NCI-H748 treated with DMSO at 0.1 percent for 48 hours (cell line): ENCODE results near the gene RPL23.
A peak's percentile ranks its signal among the peaks of the same experiment; 100 is the strongest.

Experiments
- DNase-seq: peaks from one replicate; lab custom pipeline; 2025; lab: John Stamatoyannopoulos, UW

The RPL23 gene

DNA sequence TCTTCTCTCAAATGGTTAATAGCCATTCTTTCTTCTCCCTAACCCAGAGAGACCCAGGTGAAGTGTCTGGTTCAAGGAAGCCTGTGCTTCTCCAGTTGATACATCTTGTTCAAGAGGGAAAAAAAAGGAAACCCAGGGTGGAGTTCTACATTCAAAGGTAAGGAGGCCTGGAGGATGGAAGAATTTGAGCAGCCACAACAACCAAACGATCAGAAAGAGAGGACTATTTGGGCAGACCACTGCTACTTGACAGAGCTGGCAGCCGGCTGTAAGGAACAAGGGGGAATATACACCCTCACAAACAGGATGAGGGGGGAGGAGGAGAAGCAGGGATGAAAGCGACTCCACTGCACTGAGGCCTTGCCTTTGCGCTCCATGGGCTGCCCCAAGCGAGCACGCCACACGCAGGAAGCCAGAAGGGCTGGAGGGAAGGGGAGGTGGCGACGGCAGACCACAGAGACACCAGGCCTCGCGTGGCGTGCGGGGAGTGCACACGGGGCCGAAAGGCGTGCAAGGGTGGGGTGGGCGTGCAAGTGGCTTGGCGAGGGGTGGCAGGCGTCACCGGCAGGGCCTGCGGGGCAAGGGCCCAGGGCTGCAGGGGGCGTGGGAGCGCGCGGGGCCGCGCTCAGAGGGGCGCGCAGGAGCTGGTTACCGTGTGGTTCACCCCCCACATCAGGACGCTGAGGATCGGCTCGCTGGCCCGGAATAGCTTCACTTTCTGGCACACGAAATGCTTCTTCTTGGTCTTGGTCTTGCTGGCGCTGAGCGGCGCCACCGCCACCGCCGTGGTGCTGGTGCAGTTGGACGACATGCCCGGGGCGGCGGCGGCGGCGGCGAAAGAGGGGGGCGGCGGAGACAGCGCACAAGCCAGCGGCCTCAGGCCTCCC, 54.7 kb downstream of the RPL23 start:
- DNase-seq = peak; percentile 35
